Fibroblast of lung (primary cell): ENCODE data around the gene ANKRD33. TPM values are rescaled to one million over a fixed set of nuclear protein-coding genes. Genes with fewer than 3 reads are reported as not detected.

Experiments
- DNase-seq, 2 donors: peaks; one replicate each; pipeline versions ENCODE4 v3.0.0 to v3.0.0-alpha.2; 2010; ENCODE audit warnings: low read depth in 2 of 2
- H2AFZ ChIP-seq: 2 replicates; pipeline ENCODE4 v1.5.1; 2012; ENCODE audit warnings: low read length, control low read depth, inconsistent platforms
- H3K27ac ChIP-seq: 2 replicates; pipeline ENCODE4 v1.5.1; 2011; ENCODE audit warnings: low read length, control low read depth; ENCODE audit not compliant: insufficient read depth
- H3K27me3 ChIP-seq: 2 replicates; pipeline ENCODE4 v1.5.1; 2011; ENCODE audit warnings: mild to moderate bottlenecking, low read length; ENCODE audit not compliant: control insufficient read depth, insufficient read depth
- H3K36me3 ChIP-seq: 2 replicates; pipeline ENCODE4 v1.5.1; 2011; ENCODE audit warnings: low read length; ENCODE audit not compliant: control insufficient read depth, insufficient read depth
- H3K4me1 ChIP-seq: 2 replicates; pipeline ENCODE4 v1.5.1; 2011; ENCODE audit warnings: low read length; ENCODE audit not compliant: control insufficient read depth, insufficient read depth; ENCODE audit errors: extremely low read depth
- H3K4me2 ChIP-seq: 2 replicates; pipeline ENCODE4 v1.5.1; 2011; ENCODE audit warnings: low read length, control low read depth; ENCODE audit not compliant: insufficient read depth; ENCODE audit errors: extremely low read depth
- H3K4me3 ChIP-seq, 4 experiments: fragments of 200-600 bp in 1 of 4; sonication (generic) in 1 of 4; replicated peaks in 1 of 4; 2 replicates each; pipeline ENCODE4 v1.5.1; 2011 to 2016; ENCODE audit warnings: low read length in 4 of 4, low read depth in 3 of 4, mild to moderate bottlenecking in 3 of 4, control low read depth in 2 of 4, inconsistent platforms in 1 of 4, mixed read lengths in 1 of 4; ENCODE audit not compliant: insufficient read depth in 1 of 4; ENCODE audit errors: control extremely low read depth in 1 of 4
- H3K79me2 ChIP-seq: 2 replicates; pipeline ENCODE4 v1.5.1; 2012; ENCODE audit warnings: mild to moderate bottlenecking, low read length, inconsistent platforms; ENCODE audit not compliant: control insufficient read depth, insufficient read depth
- H3K9ac ChIP-seq: 2 replicates; pipeline ENCODE4 v1.5.1; 2011; ENCODE audit warnings: mild to moderate bottlenecking, low read length, control low read depth; ENCODE audit not compliant: insufficient read depth
- H3K9me3 ChIP-seq: 2 replicates; pipeline ENCODE4 v1.5.1; 2012; ENCODE audit warnings: low read depth, low read length; ENCODE audit not compliant: control insufficient read depth, insufficient read depth
- H4K20me1 ChIP-seq: 2 replicates; pipeline ENCODE4 v1.5.1; 2011; ENCODE audit warnings: low read length; ENCODE audit not compliant: control insufficient read depth, insufficient read depth; ENCODE audit errors: extremely low read depth
- EZH2 ChIP-seq: IDR thresholded peaks from 2 replicates; pipeline ENCODE4 v1.5.1; 2012; ENCODE audit warnings: low read length, control low read depth, mild to moderate bottlenecking; ENCODE audit errors: missing control alignments
- polyA plus RNA-seq, 2 donors: library from polyadenylated mRNA; depleted of rRNA in 1 of 2; stranded (reverse) in 1 of 2; unstranded in 1 of 2; fragments of >200 nt; gene quantifications; 2 replicates each; pipeline ENCODE4 v1.2.1, GENCODE V29; 2011 to 2012; ENCODE audit warnings: missing spikeins in 1 of 2
- total RNA-seq: library from RNA; depleted of rRNA; stranded (reverse); fragments of >200 nt; gene quantifications from 2 replicates; pipeline ENCODE4 v1.2.1, GENCODE V29; 2014
- TF ChIP-seq, protein P1 (sequence below), 2 donors: IDR thresholded peaks in 1 of 2; conservative IDR thresholded peaks in 1 of 2; 1 replicate in 1 of 2; 2 replicates in 1 of 2; pipeline ENCODE4 v1.5.1; 2011 to 2012; ENCODE audit warnings: low read length in 2 of 2, control low read depth in 1 of 2, inconsistent platforms in 1 of 2, low read depth in 1 of 2, mild to moderate bottlenecking in 1 of 2

Gene ANKRD33
- total and polyA plus RNA-seq, 2 donors (not counting 1 experiment from before 2014, with no cell fraction given): under 0.01 TPM; not detected in 1

GRCh38 chr12:51917041-51917590 lies 29.2 kb downstream of the ANKRD33 start:
- DNase-seq: no peak
- Histone ChIP-seq H3K4me1 (peaks cover 5% of the 10 kb centered on the region), H3K79me2 (no peaks in the 10 kb centered on the region), H3K4me2 (no peak overlapping the region), H3K27ac (no peak overlapping the region), H3K27me3 (no peaks in the 10 kb centered on the region), H3K9ac (no peak overlapping the region), H4K20me1 (no peaks in the 10 kb centered on the region), H3K9me3 (no peaks in the 10 kb centered on the region), H3K36me3 (no peaks in the 10 kb centered on the region), H3K4me3 (no peak overlapping the region), H2AFZ (no peak overlapping the region)
- TF ChIP-seq, protein P1, sequence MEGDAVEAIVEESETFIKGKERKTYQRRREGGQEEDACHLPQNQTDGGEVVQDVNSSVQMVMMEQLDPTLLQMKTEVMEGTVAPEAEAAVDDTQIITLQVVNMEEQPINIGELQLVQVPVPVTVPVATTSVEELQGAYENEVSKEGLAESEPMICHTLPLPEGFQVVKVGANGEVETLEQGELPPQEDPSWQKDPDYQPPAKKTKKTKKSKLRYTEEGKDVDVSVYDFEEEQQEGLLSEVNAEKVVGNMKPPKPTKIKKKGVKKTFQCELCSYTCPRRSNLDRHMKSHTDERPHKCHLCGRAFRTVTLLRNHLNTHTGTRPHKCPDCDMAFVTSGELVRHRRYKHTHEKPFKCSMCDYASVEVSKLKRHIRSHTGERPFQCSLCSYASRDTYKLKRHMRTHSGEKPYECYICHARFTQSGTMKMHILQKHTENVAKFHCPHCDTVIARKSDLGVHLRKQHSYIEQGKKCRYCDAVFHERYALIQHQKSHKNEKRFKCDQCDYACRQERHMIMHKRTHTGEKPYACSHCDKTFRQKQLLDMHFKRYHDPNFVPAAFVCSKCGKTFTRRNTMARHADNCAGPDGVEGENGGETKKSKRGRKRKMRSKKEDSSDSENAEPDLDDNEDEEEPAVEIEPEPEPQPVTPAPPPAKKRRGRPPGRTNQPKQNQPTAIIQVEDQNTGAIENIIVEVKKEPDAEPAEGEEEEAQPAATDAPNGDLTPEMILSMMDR (conservative IDR thresholded peaks at IDR 0.05 in 1 of 2, IDR thresholded peaks at IDR 0.05 in 1 of 2; ENCODE audit: low read depth in 1 of 2, low read length in 2 of 2): no peak
- TF ChIP-seq EZH2: no peak

DNA sequence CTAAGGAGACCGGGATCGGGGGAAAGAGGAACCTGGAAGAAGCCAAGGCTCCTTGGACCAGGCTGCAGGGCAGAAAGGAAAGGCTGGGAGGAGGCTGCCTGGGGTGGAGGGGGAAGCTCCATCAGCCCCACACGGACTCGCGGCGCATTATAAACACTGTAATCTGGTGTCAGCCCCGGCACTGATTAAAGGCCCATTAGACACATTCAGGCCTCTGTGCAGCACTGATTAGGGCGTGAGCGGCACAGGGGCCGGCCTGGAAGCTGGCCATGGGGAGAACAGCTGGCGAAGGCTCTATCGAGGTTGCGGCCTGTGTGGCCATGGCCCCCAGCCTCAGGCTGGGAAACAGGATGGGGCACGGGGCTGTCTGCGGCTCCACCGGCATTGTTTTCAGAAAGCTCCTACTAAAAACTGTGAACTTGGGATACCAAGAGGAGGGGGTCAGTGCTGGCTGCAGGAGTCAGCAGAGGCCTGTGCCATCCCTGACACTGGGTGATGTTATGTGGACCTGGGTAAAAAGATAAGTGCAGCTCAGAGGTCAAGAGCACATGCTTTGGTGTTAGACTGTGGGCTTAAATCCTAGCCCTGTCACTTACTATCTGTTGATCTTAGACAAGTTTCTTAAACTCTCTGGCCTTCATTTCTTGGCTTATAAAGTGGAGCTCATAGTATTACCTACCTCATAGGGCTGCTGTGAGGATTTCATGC lies 30.0 kb downstream of the ANKRD33 start:
- H3K27me3 ChIP-seq: no peaks in the 10 kb centered on the region
- no peak overlapping the region for H3K27ac ChIP-seq
- H3K9me3 ChIP-seq: no peaks in the 10 kb centered on the region
- H3K4me1 ChIP-seq: peaks cover 2% of the 10 kb centered on the region
- no peaks in the 10 kb centered on the region for H4K20me1 ChIP-seq
- no peak overlapping the region for H2AFZ ChIP-seq
- no peak for DNase-seq
- H3K36me3 ChIP-seq: no peaks in the 10 kb centered on the region
- TF ChIP-seq, protein P1 (conservative IDR thresholded peaks at IDR 0.05 in 1 of 2, IDR thresholded peaks at IDR 0.05 in 1 of 2; ENCODE audit: low read depth in 1 of 2, low read length in 2 of 2): no peak
- no peak for TF ChIP-seq EZH2
- no peak overlapping the region for H3K9ac ChIP-seq
- H3K4me2 ChIP-seq: no peak overlapping the region
- H3K4me3 ChIP-seq: no peak overlapping the region
- H3K79me2 ChIP-seq: no peaks in the 10 kb centered on the region

- Histone ChIP-seq H3K4me2 (no peak overlapping the region), H3K27me3 (peaks cover 2% of the 10 kb centered on the region), H3K9ac (no peak overlapping the region), H3K27ac (no peak overlapping the region), H3K4me1 (no peaks in the 10 kb centered on the region), H3K79me2 (no peaks in the 10 kb centered on the region), H3K9me3 (no peaks in the 10 kb centered on the region), H3K4me3 (no peak overlapping the region), H2AFZ (no peak overlapping the region), H4K20me1 (no peaks in the 10 kb centered on the region), H3K36me3 (no peaks in the 10 kb centered on the region)
- TF ChIP-seq EZH2: no peak
- TF ChIP-seq, protein P1 (conservative IDR thresholded peaks at IDR 0.05 in 1 of 2, IDR thresholded peaks at IDR 0.05 in 1 of 2; ENCODE audit: low read depth in 1 of 2, low read length in 2 of 2): no peak
- no peak for DNase-seq
These were observed 32.1 kb downstream of the ANKRD33 start for GRCh38 chr12:51920046-51920445.
